CD4-positive, alpha-beta T cell (primary cell): ENCODE results near the gene CLIC5. TPM values are rescaled to one million over a fixed set of nuclear protein-coding genes. Genes with fewer than 3 reads are reported as not detected.

Source experiments
- ATAC-seq: fragments of 200-7000 bp; cut with Tn5 transposase; one replicate; pipeline ENCODE4 v1.10.0; 2022; ENCODE audit warnings: mild to moderate bottlenecking; ENCODE audit not compliant: poor library complexity
- CTCF ChIA-PET: fragments of 350-600 bp; sonication (Branson Sonifier 250); formaldehyde crosslinking; loops from one replicate; lab custom pipeline; 2021; ENCODE audit warnings: antibody characterized with exemption, inconsistent platforms; lab: Charles Lee
- POLR2A ChIA-PET: fragments of 350-600 bp; sonication (Branson Sonifier 250); formaldehyde crosslinking; loops from one replicate; lab custom pipeline; 2021; ENCODE audit warnings: antibody characterized with exemption, inconsistent platforms; lab: Charles Lee
- DNase-seq, 14 experiments: peaks; one replicate each; pipeline ENCODE4 v3.0.0-alpha.2; 2013 to 2020; ENCODE audit warnings: mixed read lengths in 2 of 14
- H3K27ac ChIP-seq, 2 donors: one replicate each; pipeline versions ENCODE4 v1.5.1 to v1.7.0; 2013; ENCODE audit warnings: low read length in 2 of 2, low read depth in 1 of 2, mild to moderate bottlenecking in 1 of 2
- H3K27me3 ChIP-seq, 2 experiments: 1 replicate in 1 of 2; 2 replicates in 1 of 2; pipeline versions ENCODE4 v1.6.1 to v1.7.0; 2013; ENCODE audit warnings: low read length in 2 of 2, control low read depth in 1 of 2, mild to moderate bottlenecking in 1 of 2, moderate library complexity in 1 of 2; ENCODE audit not compliant: insufficient read depth in 2 of 2, control insufficient read depth in 1 of 2
- H3K36me3 ChIP-seq: one replicate; pipeline ENCODE4 v1.6.1; 2013; ENCODE audit warnings: low read length, control low read depth; ENCODE audit not compliant: insufficient read depth
- H3K4me1 ChIP-seq: one replicate; pipeline ENCODE4 v1.6.1; 2013; ENCODE audit warnings: low read length, control low read depth; ENCODE audit not compliant: insufficient read depth
- H3K4me3 ChIP-seq: one replicate; pipeline ENCODE4 v1.5.1; 2013; ENCODE audit warnings: mild to moderate bottlenecking, low read length, moderate library complexity
- H3K9me3 ChIP-seq, 2 experiments: 1 replicate in 1 of 2; 2 replicates in 1 of 2; pipeline versions ENCODE4 v1.6.1 to v1.7.0; 2013; ENCODE audit warnings: low read length in 2 of 2, mild to moderate bottlenecking in 2 of 2, control low read depth in 1 of 2, moderate library complexity in 1 of 2; ENCODE audit not compliant: control insufficient read depth in 1 of 2, insufficient read depth in 1 of 2
- H3K27ac Mint-ChIP-seq: one replicate; pipeline ENCODE4 v1.8.0; 2020; ENCODE audit warnings: mixed read lengths
- H3K27me3 Mint-ChIP-seq: one replicate; pipeline ENCODE4 v1.8.0; 2021; ENCODE audit warnings: mixed read lengths
- H3K36me3 Mint-ChIP-seq: one replicate; pipeline ENCODE4 v1.8.0; 2021; ENCODE audit warnings: low read depth, mixed read lengths
- H3K4me1 Mint-ChIP-seq: one replicate; pipeline ENCODE4 v1.8.0; 2021; ENCODE audit warnings: low read depth, mixed read lengths
- H3K4me3 Mint-ChIP-seq: one replicate; pipeline ENCODE4 v1.8.0; 2020; ENCODE audit warnings: mild to moderate bottlenecking, mixed read lengths
- H3K9me3 Mint-ChIP-seq: one replicate; pipeline ENCODE4 v1.8.0; 2020; ENCODE audit warnings: mixed read lengths
- CTCF ChIP-seq: fragments of 200-600 bp; IDR thresholded peaks from one replicate; pipeline ENCODE4 v1.8.0; 2022; ENCODE audit warnings: antibody characterized with exemption, mild to moderate bottlenecking
- intact Hi-C, 2 experiments: fragments of 100-400 bp; cut with DNase I in 1 of 2; cut with micrococcal nuclease in 1 of 2; formaldehyde crosslinking; loops; one replicate each; pipeline versions ENCODE4 v1.15.1 to v1.9.0; 2023 to 2025; cut with DNase I, micrococcal nuclease
- total RNA-seq, 174 experiments: library from RNA in 2 of 174; stranded (reverse) in 2 of 174; gene quantifications; one replicate each; pipeline ENCODE4 v1.2.3 and lab custom pipeline; 2021 to 2026

CLIC5 gene
- total RNA-seq, 2 experiments from 2014 or later, result 2.5 to 2.8 TPM

DNA sequence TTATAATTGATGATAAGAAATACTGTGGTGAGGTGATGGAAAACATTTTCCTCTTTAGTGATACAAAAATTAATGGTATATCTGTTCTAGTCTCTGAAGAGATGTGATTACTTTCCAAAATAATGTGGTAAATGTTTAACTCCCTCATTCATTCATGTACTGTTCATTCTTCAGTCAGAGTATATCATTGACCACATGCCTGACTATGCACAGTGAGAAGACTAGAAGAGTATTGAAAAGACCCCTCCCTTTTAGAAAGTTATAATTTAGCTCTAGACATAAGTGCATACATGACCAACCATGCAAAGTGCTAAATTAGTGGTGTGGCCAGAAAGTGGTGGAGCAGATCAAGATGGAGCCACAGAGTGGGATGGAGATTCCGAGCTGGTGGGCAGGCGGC lies 133.0 kb downstream of the CLIC5 start:
- no peaks in the 10 kb centered on the region for H3K9me3 ChIP-seq
- peaks cover 6% of the 10 kb centered on the region for H3K27me3 Mint-ChIP-seq
- POLR2A ChIA-PET, result no interaction called here
- no peaks in the 10 kb centered on the region for H3K9me3 Mint-ChIP-seq
- no peaks in the 10 kb centered on the region for H3K4me1 Mint-ChIP-seq
- no peaks in the 10 kb centered on the region for H3K4me1 ChIP-seq
- DNase-seq (no peak), ATAC-seq (no peak)
- TF ChIP-seq CTCF, result no peak
- no peak overlapping the region for H3K4me3 ChIP-seq
- H3K36me3 Mint-ChIP-seq, result no peaks in the 10 kb centered on the region
- no peak overlapping the region for H3K4me3 Mint-ChIP-seq
- no peaks in the 10 kb centered on the region for H3K27me3 ChIP-seq
- H3K27ac Mint-ChIP-seq, result no peak overlapping the region
- no peak overlapping the region for H3K27ac ChIP-seq
- CTCF ChIA-PET, result no interaction called here
- intact Hi-C loops, result no loop called here
- H3K36me3 ChIP-seq, result no peaks in the 10 kb centered on the region

DNA sequence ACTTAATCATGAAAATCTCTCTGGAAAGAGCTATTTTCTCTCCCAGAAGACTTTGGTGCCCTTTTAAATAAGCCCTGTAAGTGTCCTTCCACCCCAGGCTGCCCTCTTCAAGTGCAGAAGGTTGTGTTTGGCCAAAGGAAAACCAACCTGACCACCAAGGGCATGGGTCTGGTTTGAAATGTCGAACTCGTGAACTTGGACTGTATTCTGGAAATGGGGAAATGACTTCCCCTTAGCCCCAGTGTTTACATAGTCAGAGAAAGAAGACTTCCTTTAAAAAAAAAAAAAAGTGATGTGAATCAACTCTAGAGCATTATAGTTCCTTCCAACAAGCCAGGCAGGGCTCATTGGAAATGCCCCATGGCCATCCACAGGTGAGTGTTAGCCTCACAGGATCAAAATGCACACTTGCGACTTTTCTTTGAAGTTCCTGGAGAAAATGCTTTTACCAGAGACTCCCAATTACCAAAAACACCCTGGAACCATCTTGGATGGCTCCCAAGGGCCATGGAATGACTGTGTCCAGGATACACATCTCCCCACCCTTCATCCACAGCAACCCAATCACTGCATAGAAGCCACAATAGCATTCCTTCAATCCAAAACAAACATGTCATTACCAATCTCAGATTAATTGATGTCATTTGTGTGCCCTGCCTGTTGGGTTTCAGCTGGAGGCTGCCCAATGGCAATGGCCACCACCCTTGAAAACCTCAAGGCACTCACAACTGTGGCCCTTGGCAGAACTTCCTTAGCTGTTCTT lies 133.8 kb downstream of the CLIC5 start:
- ATAC-seq (no peak), DNase-seq (no peak)
- intact Hi-C loops, result no loop called here
- H3K27me3 Mint-ChIP-seq, result peaks cover 4% of the 10 kb centered on the region
- no peaks in the 10 kb centered on the region for H3K27me3 ChIP-seq
- H3K4me3 Mint-ChIP-seq, result no peak overlapping the region
- no peak for TF ChIP-seq CTCF
- POLR2A ChIA-PET, result interaction anchor here (0.6 kb wide), 1 partner anchor 503 kb away, joined by 3 read pairs; no protein-coding TSS in a partner anchor
- H3K27ac Mint-ChIP-seq, result no peak overlapping the region
- no peaks in the 10 kb centered on the region for H3K4me1 ChIP-seq
- no peaks in the 10 kb centered on the region for H3K9me3 ChIP-seq
- H3K4me1 Mint-ChIP-seq, result no peaks in the 10 kb centered on the region
- H3K36me3 Mint-ChIP-seq, result no peaks in the 10 kb centered on the region
- no peaks in the 10 kb centered on the region for H3K36me3 ChIP-seq
- no peak overlapping the region for H3K4me3 ChIP-seq
- CTCF ChIA-PET, result no interaction called here
- no peaks in the 10 kb centered on the region for H3K9me3 Mint-ChIP-seq
- H3K27ac ChIP-seq, result no peak overlapping the region

- no peaks in the 10 kb centered on the region for H3K9me3 Mint-ChIP-seq
- POLR2A ChIA-PET, result no interaction called here
- CTCF ChIA-PET, result interaction anchor here (1.2 kb wide), 1 partner anchor 14 kb away, joined by 3 read pairs; no protein-coding TSS in a partner anchor
- ATAC-seq (no peak), DNase-seq (no peak)
- Histone ChIP-seq H3K27ac (no peak overlapping the region), H3K4me1 (no peaks in the 10 kb centered on the region), H3K27me3 (no peaks in the 10 kb centered on the region), H3K9me3 (no peaks in the 10 kb centered on the region), H3K4me3 (no peak overlapping the region), H3K36me3 (no peaks in the 10 kb centered on the region)
- no peak for TF ChIP-seq CTCF
- H3K36me3 Mint-ChIP-seq, result no peaks in the 10 kb centered on the region
- intact Hi-C loops, result no loop called here
- no peaks in the 10 kb centered on the region for H3K4me1 Mint-ChIP-seq
- H3K27me3 Mint-ChIP-seq, result peaks cover 4% of the 10 kb centered on the region
- no peak overlapping the region for H3K4me3 Mint-ChIP-seq
- no peak overlapping the region for H3K27ac Mint-ChIP-seq
Observed at GRCh38 chr6:45880676-45881075, 135.0 kb downstream of the CLIC5 start.
